ENCODE data around the gene SPOCK2.

SPOCK2 gene

GRCh38 chr10:72087392-72087968, 871 bp downstream of the SPOCK2 start:
- DNase-seq (ENCODE audit: low read depth), result no peak

GRCh38 chr10:72086466-72087391, 1.6 kb downstream of the SPOCK2 start:
- peak; percentile 45 for DNase-seq (ENCODE audit: low read depth)

GRCh38 chr10:72085864-72086465, 2.4 kb downstream of the SPOCK2 start:
- DNase-seq (ENCODE audit: low read depth), result no peak

GRCh38 chr10:72085166-72085565, 3.2 kb downstream of the SPOCK2 start:
- no peak for DNase-seq (ENCODE audit: low read depth)

- DNase-seq (ENCODE audit: low read depth), result peak; percentile 39
These were observed 4.4 kb downstream of the SPOCK2 start for GRCh38 chr10:72083790-72084459.

GRCh38 chr10:72082856-72083789, 5.2 kb downstream of the SPOCK2 start:
- DNase-seq (ENCODE audit: low read depth), result no peak

GRCh38 chr10:72081772-72082590, 6.4 kb downstream of the SPOCK2 start:
- DNase-seq (ENCODE audit: low read depth), result no peak

- no peak for DNase-seq (ENCODE audit: low read depth)
These were observed 7.1 kb downstream of the SPOCK2 start for GRCh38 chr10:72081210-72081609.

- no peak for DNase-seq (ENCODE audit: low read depth)
These were observed 8.0 kb downstream of the SPOCK2 start for GRCh38 chr10:72080042-72080975.

- peak; percentile 66 for DNase-seq (ENCODE audit: low read depth)
These were observed 9.0 kb downstream of the SPOCK2 start for GRCh38 chr10:72079356-72079755.

GRCh38 chr10:72077275-72077990, 10.9 kb downstream of the SPOCK2 start:
- no peak for DNase-seq (ENCODE audit: low read depth)

GRCh38 chr10:72076756-72077155, 11.6 kb downstream of the SPOCK2 start:
- DNase-seq (ENCODE audit: low read depth), result no peak

- no peak for DNase-seq (ENCODE audit: low read depth)
These were observed 12.8 kb downstream of the SPOCK2 start for GRCh38 chr10:72075376-72076115.

- no peak for DNase-seq (ENCODE audit: low read depth)
These were observed 13.6 kb downstream of the SPOCK2 start for GRCh38 chr10:72074574-72075375.

GRCh38 chr10:72073708-72074573, 14.4 kb downstream of the SPOCK2 start:
- DNase-seq (ENCODE audit: low read depth), result no peak

- DNase-seq (ENCODE audit: low read depth), result no peak
These were observed 15.7 kb downstream of the SPOCK2 start for GRCh38 chr10:72072639-72073038.

All from stimulated activated CD8-positive, alpha-beta memory T cell treated with anti-CD3 and anti-CD28 coated beads, Interleukin-12 subunit alpha, Interleukin-12 subunit beta, amount 100 ng/mL, for 1 hour (primary cell).